A549 (cell line): ENCODE measurements around the gene MRTFB.

Experiments
- CEBPB ChIP-seq, 2 experiments: fragments of >200 bp in 1 of 2; sonication (Bioruptor Twin) in 1 of 2; formaldehyde crosslinking in 1 of 2; IDR thresholded peaks; 2 replicates each; pipeline ENCODE4 v1.6.1; 2012 to 2016
- EP300 ChIP-seq, 2 experiments: fragments of >200 bp; sonication (Bioruptor Twin); formaldehyde crosslinking; IDR thresholded peaks; 2 replicates in 1 of 2; 3 replicates in 1 of 2; pipeline ENCODE4 v1.6.1; 2016 to 2017
- NFE2L2 ChIP-seq: fragments of 150-350 bp; conservative IDR thresholded peaks from 2 replicates; pipeline ENCODE4 v1.6.1; 2014; ENCODE audit warnings: low read length
- POLR2A ChIP-seq: IDR thresholded peaks from 2 replicates; pipeline ENCODE4 v1.6.1; 2012; ENCODE audit warnings: mild to moderate bottlenecking, low read length
- TF ChIP-seq, protein P1 (sequence below): IDR thresholded peaks from 2 replicates; pipeline ENCODE4 v1.6.1; 2012
- TF ChIP-seq, protein P2 (sequence below): fragments of >200 bp; sonication (Bioruptor Twin); formaldehyde crosslinking; IDR thresholded peaks from 3 replicates; pipeline ENCODE4 v1.5.1; 2016

DNA sequence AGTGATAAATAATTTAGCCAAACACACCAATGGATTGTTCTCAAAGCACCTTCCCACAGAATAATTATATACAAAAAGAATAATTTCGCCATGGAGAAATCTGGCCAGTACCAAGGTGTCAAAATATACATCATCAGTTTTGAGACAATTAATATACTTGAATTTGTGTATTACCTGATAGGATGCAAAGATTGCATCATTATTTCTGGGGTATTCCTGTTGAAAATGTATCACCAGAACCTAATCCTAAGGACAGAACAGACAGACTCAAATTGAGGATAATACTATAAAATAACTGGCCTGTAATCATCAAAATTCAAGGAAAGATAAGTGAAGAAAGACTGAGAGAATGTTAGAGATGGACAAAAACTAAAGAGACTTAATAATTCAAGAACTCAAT is 111.9 kb downstream of the MRTFB start:
- TF ChIP-seq, protein P1, sequence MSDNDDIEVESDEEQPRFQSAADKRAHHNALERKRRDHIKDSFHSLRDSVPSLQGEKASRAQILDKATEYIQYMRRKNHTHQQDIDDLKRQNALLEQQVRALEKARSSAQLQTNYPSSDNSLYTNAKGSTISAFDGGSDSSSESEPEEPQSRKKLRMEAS = no peak
- TF ChIP-seq EP300 (IDR thresholded peaks at IDR 0.05) (no peak), NFE2L2 (no peak), CEBPB (IDR thresholded peaks at IDR 0.05) (no peak), POLR2A (no peak)
- TF ChIP-seq, protein P2, sequence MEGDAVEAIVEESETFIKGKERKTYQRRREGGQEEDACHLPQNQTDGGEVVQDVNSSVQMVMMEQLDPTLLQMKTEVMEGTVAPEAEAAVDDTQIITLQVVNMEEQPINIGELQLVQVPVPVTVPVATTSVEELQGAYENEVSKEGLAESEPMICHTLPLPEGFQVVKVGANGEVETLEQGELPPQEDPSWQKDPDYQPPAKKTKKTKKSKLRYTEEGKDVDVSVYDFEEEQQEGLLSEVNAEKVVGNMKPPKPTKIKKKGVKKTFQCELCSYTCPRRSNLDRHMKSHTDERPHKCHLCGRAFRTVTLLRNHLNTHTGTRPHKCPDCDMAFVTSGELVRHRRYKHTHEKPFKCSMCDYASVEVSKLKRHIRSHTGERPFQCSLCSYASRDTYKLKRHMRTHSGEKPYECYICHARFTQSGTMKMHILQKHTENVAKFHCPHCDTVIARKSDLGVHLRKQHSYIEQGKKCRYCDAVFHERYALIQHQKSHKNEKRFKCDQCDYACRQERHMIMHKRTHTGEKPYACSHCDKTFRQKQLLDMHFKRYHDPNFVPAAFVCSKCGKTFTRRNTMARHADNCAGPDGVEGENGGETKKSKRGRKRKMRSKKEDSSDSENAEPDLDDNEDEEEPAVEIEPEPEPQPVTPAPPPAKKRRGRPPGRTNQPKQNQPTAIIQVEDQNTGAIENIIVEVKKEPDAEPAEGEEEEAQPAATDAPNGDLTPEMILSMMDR = no peak
